Neural cell (in vitro differentiated cells): ENCODE results near the gene PITHD1. TPM values are rescaled to one million over a fixed set of nuclear protein-coding genes. Genes with fewer than 3 reads are reported as not detected.
"Not testable (repeated sequence)": the region's sequence is repeated elsewhere in the genome, so short reads cannot be mapped to it uniquely, and the experiment has no call there.

Experiments
- H2AFZ ChIP-seq: fragments of 200-600, 300-800 bp; sonication (generic), shearing (Covaris generic); 2 replicates; pipeline ENCODE4 v1.6.0; 2014; ENCODE audit warnings: low read depth, mild to moderate bottlenecking, antibody characterized with exemption, low read length, moderate library complexity
- H3F3A ChIP-seq: fragments of 200-600 bp; shearing (Covaris generic); 2 replicates; pipeline ENCODE4 v1.6.1; 2016; ENCODE audit warnings: mild to moderate bottlenecking, moderate library complexity, mixed read lengths, antibody characterized with exemption, low read length; ENCODE audit not compliant: insufficient read depth, poor library complexity, severe bottlenecking
- H3K27ac ChIP-seq: fragments of 200-600, 300-800 bp; sonication (generic), shearing (Covaris generic); 2 replicates; pipeline ENCODE4 v1.5.1; 2014; ENCODE audit warnings: mild to moderate bottlenecking, low read length, moderate library complexity
- H3K27me3 ChIP-seq: fragments of 300-800, 200-600 bp; sonication (generic), shearing (Covaris generic); 2 replicates; pipeline ENCODE4 v1.6.0; 2014; ENCODE audit warnings: mild to moderate bottlenecking, low read depth, low read length, moderate library complexity; ENCODE audit not compliant: insufficient read depth
- H3K36me3 ChIP-seq: fragments of 300-800, 200-600 bp; sonication (generic), shearing (Covaris generic); 2 replicates; pipeline ENCODE4 v1.5.1; 2014; ENCODE audit warnings: mild to moderate bottlenecking, antibody characterized with exemption, low read length, moderate library complexity; ENCODE audit not compliant: insufficient read depth
- H3K4me2 ChIP-seq: fragments of 300-800, 200-600 bp; sonication (generic), shearing (Covaris generic); 2 replicates; pipeline ENCODE4 v1.6.0; 2014; ENCODE audit warnings: mild to moderate bottlenecking, low read length
- H3K4me3 ChIP-seq: fragments of 300-800, 200-600 bp; sonication (generic), shearing (Covaris generic); 2 replicates; pipeline ENCODE4 v1.5.1; 2014; ENCODE audit warnings: mild to moderate bottlenecking, low read length, moderate library complexity
- H3K79me2 ChIP-seq: fragments of 200-600 bp; shearing (Covaris generic); replicated peaks from 2 replicates; pipeline ENCODE4 v1.6.0; 2014; ENCODE audit warnings: mild to moderate bottlenecking, low read length, moderate library complexity; ENCODE audit not compliant: insufficient read depth
- H3K9ac ChIP-seq: fragments of 300-800, 200-600 bp; sonication (generic), shearing (Covaris generic); 2 replicates; pipeline ENCODE4 v1.6.1; 2016; ENCODE audit warnings: mild to moderate bottlenecking, low read length, mixed read lengths
- H3K9me2 ChIP-seq: fragments of 200-600 bp; shearing (Covaris generic); 2 replicates; pipeline ENCODE4 v1.6.1; 2016; ENCODE audit warnings: mild to moderate bottlenecking, low read length, mixed read lengths; ENCODE audit not compliant: insufficient read depth
- H3K9me3 ChIP-seq: fragments of 200-600, 300-800 bp; sonication (generic), shearing (Covaris generic); 2 replicates; pipeline ENCODE4 v1.6.1; 2016; ENCODE audit warnings: mild to moderate bottlenecking, mixed run types, low read length, moderate library complexity, mixed read lengths
- H4K20me1 ChIP-seq: fragments of 200-600 bp; shearing (Covaris generic); 2 replicates; pipeline ENCODE4 v1.6.1; 2016; ENCODE audit warnings: mild to moderate bottlenecking, mixed run types; ENCODE audit not compliant: insufficient read depth
- EP300 ChIP-seq: fragments of 450-650 bp; conservative IDR thresholded peaks from 2 replicates; pipeline ENCODE4 v1.6.1; 2014; ENCODE audit warnings: antibody characterized with exemption, mild to moderate bottlenecking, moderate library complexity; ENCODE audit not compliant: poor library complexity, severe bottlenecking
- EZH2 ChIP-seq: fragments of 200-600, 300-800 bp; shearing (Covaris generic), sonication (generic); IDR thresholded peaks from 2 replicates; pipeline ENCODE4 v1.6.1; 2014; ENCODE audit warnings: antibody characterized with exemption, low read length, borderline replicate concordance, mild to moderate bottlenecking; ENCODE audit not compliant: insufficient read depth, poor library complexity, severe bottlenecking
- MXI1 ChIP-seq: fragments of 450-650 bp; conservative IDR thresholded peaks from 2 replicates; pipeline ENCODE4 v1.6.1; 2014; ENCODE audit warnings: antibody characterized with exemption, mild to moderate bottlenecking; ENCODE audit not compliant: poor library complexity, severe bottlenecking
- POLR2AphosphoS5 ChIP-seq: IDR thresholded peaks from 2 replicates; pipeline ENCODE4 v1.6.1; 2012
- RAD21 ChIP-seq: fragments of 450-650 bp; conservative IDR thresholded peaks from 2 replicates; pipeline ENCODE4 v1.6.1; 2014; ENCODE audit warnings: antibody characterized with exemption, mild to moderate bottlenecking, moderate library complexity
- SMC3 ChIP-seq: fragments of 450-650 bp; conservative IDR thresholded peaks from 2 replicates; pipeline ENCODE4 v1.6.1; 2014; ENCODE audit warnings: antibody characterized with exemption, mild to moderate bottlenecking, moderate library complexity; ENCODE audit not compliant: poor library complexity
- TAF1 ChIP-seq: IDR thresholded peaks from 2 replicates; pipeline ENCODE4 v1.6.1; 2012; ENCODE audit warnings: low read depth
- polyA minus RNA-seq: library from RNA; depleted of rRNA, polyadenylated mRNA; stranded (reverse); fragments of >200 nt; gene quantifications from 2 replicates; pipeline ENCODE4 v1.2.3, GENCODE V29; 2014
- polyA plus RNA-seq: library from polyadenylated mRNA; depleted of rRNA; stranded (reverse); fragments of >200 nt; gene quantifications from 2 replicates; pipeline ENCODE4 v1.2.3, GENCODE V29; 2014
- TF ChIP-seq, protein P1 (sequence below): fragments of 450-650 bp; IDR thresholded peaks from 2 replicates; pipeline ENCODE4 v1.5.1; 2014; ENCODE audit warnings: antibody characterized with exemption, mild to moderate bottlenecking, moderate library complexity; ENCODE audit not compliant: poor library complexity, severe bottlenecking
- TF ChIP-seq, protein P2 (sequence below): IDR thresholded peaks from 2 replicates; pipeline ENCODE4 v1.6.1; 2012; ENCODE audit warnings: borderline replicate concordance

Gene PITHD1, protein sequence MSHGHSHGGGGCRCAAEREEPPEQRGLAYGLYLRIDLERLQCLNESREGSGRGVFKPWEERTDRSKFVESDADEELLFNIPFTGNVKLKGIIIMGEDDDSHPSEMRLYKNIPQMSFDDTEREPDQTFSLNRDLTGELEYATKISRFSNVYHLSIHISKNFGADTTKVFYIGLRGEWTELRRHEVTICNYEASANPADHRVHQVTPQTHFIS
- polyA plus RNA-seq (242 and 267 TPM in 2 replicates), polyA minus RNA-seq (85.0 and 91.9 TPM in 2 replicates)

DNA sequence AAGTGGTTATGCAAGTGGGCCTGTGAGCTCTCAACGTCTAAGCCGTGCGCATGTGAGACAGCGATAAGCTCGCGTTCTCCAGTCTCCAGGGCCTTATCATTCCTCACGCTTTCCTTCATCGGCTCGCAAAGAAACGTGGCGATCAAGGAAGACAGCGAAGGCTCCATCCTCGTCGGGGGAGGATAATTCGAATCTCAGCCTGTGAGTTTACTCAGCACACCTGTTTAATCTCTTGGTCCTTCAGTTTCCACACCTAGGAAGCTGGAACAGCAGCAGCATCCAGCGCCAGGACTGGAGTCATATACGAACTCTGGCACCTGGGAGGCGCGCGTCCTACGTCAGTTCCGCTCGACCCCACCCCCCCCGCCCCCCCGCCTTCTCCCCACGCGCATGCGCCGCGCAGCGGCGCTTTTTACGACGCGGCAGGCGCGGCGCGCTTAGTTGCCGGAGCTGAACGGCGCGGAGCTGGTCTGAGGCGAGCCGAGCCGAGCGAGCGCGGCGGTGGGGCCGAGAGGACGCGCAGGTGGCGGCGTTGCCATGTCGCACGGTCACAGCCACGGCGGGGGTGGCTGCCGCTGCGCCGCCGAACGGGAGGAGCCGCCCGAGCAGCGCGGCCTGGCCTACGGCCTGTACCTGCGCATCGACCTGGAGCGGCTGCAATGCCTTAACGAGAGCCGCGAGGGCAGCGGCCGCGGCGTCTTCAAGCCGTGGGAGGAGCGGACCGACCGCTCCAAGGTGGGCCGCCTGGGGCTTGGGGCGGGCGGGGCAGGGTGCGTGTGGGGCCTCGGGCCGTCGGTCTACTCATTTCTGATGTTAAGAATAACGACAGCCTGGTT is at the start of gene PITHD1:
PITHD1 (plus strand) TSS at position 440 of the 836 bp plus-strand sequence; CDS start at position 538, 98 bp downstream.
- H3K36me3 ChIP-seq: no peaks in the 10 kb centered on the region
- H3K79me2 ChIP-seq: peaks cover 25% of the 10 kb centered on the region
- H3F3A ChIP-seq: no peaks in the 10 kb centered on the region
- H2AFZ ChIP-seq: peak within 1 kb of the TSS; percentile 73
- no peaks in the 10 kb centered on the region for H4K20me1 ChIP-seq
- no peaks in the 10 kb centered on the region for H3K9me3 ChIP-seq
- peak within 1 kb of the TSS; percentile 91 for H3K4me2 ChIP-seq
- no peak for TF ChIP-seq EZH2
- TF ChIP-seq POLR2AphosphoS5: peak; percentile 97
- TF ChIP-seq EP300: peak; percentile 35
- no peak for TF ChIP-seq TAF1
- peak; percentile 95 for TF ChIP-seq MXI1
- peak; percentile 13 for TF ChIP-seq SMC3
- TF ChIP-seq RAD21: peak; percentile 19
- TF ChIP-seq, protein P1, sequence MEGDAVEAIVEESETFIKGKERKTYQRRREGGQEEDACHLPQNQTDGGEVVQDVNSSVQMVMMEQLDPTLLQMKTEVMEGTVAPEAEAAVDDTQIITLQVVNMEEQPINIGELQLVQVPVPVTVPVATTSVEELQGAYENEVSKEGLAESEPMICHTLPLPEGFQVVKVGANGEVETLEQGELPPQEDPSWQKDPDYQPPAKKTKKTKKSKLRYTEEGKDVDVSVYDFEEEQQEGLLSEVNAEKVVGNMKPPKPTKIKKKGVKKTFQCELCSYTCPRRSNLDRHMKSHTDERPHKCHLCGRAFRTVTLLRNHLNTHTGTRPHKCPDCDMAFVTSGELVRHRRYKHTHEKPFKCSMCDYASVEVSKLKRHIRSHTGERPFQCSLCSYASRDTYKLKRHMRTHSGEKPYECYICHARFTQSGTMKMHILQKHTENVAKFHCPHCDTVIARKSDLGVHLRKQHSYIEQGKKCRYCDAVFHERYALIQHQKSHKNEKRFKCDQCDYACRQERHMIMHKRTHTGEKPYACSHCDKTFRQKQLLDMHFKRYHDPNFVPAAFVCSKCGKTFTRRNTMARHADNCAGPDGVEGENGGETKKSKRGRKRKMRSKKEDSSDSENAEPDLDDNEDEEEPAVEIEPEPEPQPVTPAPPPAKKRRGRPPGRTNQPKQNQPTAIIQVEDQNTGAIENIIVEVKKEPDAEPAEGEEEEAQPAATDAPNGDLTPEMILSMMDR: no peak
- TF ChIP-seq, protein P2, sequence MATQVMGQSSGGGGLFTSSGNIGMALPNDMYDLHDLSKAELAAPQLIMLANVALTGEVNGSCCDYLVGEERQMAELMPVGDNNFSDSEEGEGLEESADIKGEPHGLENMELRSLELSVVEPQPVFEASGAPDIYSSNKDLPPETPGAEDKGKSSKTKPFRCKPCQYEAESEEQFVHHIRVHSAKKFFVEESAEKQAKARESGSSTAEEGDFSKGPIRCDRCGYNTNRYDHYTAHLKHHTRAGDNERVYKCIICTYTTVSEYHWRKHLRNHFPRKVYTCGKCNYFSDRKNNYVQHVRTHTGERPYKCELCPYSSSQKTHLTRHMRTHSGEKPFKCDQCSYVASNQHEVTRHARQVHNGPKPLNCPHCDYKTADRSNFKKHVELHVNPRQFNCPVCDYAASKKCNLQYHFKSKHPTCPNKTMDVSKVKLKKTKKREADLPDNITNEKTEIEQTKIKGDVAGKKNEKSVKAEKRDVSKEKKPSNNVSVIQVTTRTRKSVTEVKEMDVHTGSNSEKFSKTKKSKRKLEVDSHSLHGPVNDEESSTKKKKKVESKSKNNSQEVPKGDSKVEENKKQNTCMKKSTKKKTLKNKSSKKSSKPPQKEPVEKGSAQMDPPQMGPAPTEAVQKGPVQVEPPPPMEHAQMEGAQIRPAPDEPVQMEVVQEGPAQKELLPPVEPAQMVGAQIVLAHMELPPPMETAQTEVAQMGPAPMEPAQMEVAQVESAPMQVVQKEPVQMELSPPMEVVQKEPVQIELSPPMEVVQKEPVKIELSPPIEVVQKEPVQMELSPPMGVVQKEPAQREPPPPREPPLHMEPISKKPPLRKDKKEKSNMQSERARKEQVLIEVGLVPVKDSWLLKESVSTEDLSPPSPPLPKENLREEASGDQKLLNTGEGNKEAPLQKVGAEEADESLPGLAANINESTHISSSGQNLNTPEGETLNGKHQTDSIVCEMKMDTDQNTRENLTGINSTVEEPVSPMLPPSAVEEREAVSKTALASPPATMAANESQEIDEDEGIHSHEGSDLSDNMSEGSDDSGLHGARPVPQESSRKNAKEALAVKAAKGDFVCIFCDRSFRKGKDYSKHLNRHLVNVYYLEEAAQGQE: peak; percentile 80
- no peaks in the 10 kb centered on the region for H3K27me3 ChIP-seq
- H3K27ac ChIP-seq: peak within 1 kb of the TSS; percentile 92
- peak within 1 kb of the TSS; percentile 80 for H3K4me3 ChIP-seq
- H3K9me2 ChIP-seq: no peaks in the 10 kb centered on the region
- peak within 1 kb of the TSS; percentile 83 for H3K9ac ChIP-seq

DNA sequence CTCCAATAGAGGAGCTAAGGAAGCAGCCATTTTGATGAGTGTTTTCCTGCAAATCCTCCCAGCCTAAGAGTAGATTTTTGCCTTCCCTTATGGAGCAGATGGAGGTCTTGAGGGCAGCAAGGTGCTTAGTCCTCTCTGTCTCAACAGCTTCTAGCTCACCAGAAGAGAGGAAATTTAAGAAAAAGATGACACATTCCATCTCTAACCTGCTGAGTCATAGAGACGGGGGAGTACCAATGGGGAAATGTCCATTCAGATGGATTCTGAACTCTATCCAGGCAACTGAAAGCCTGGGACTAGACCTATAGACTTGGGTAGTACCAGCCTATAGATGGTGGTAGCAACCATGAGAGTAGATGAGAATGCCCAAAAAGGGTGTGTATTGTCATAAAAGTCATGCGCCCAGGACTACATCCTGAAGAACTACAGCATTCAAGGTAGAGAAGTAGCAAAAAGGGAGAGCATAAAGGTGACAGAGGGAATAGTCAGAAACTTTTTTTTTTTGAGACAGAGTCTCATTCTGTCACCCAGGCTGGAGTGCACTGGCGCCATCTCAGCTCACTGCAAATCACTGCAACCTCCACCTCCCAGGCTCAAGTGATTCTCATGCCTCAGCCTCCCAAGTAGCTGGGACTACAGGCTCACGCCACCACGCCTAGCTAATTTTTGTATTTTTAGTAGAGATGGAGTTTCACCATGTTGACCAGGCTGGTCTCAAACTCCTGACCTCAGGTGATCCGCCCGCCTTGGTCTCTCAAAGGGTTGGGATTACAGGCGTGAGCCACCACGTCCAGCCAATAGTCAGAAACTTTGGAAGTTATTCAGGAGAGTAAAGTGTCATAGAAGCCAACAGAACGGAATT is 45.6 kb upstream of the PITHD1 start:
- Histone ChIP-seq H3F3A (no peaks in the 10 kb centered on the region), H4K20me1 (no peaks in the 10 kb centered on the region)

DNA sequence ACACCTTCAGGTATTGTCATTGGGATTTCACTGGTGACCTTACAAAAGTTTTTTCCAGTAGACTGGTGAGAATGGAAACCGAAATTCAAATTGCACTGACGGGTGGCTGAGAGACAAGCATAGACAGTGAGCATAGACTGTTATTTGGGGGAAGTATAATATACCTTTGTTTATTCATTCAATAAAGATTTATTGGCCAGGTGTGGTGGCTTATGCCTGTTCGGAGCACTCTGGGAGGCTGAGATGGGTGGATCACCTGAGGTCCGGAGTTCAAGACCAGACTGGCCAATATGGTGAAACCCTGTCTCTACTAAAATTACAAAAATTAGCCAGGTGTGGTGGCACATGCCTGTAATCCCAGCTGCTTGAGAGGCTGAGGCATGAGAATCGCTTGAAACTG is 44.9 kb upstream of the PITHD1 start:
- not testable (repeated sequence) for H3K27me3 ChIP-seq, H4K20me1 ChIP-seq, H3F3A ChIP-seq, H3K9ac ChIP-seq, H3K4me3 ChIP-seq, H3K36me3 ChIP-seq, H3K4me2 ChIP-seq, H3K9me3 ChIP-seq, H3K27ac ChIP-seq, H2AFZ ChIP-seq, H3K79me2 ChIP-seq, H3K9me2 ChIP-seq

More for the DNA sequence above, 45.6 kb upstream of the PITHD1 start:
- no peak overlapping the region for H2AFZ ChIP-seq
- no peak overlapping the region for H3K27ac ChIP-seq
- no peaks in the 10 kb centered on the region for H3K79me2 ChIP-seq
- no peak overlapping the region for H3K9ac ChIP-seq
- no peak overlapping the region for H3K4me3 ChIP-seq
- no peaks in the 10 kb centered on the region for H3K9me3 ChIP-seq
- no peaks in the 10 kb centered on the region for H3K36me3 ChIP-seq
- no peaks in the 10 kb centered on the region for H3K27me3 ChIP-seq
- H3K9me2 ChIP-seq: no peaks in the 10 kb centered on the region
- H3K4me2 ChIP-seq: no peak overlapping the region
- TF ChIP-seq, protein P1: no peak
- TF ChIP-seq SMC3 (no peak), MXI1 (no peak), POLR2AphosphoS5 (no peak), EZH2 (no peak), RAD21 (no peak), EP300 (no peak)
